ENCODE results near the gene PRIM1.
"Not testable (repeated sequence)": the region's sequence is repeated elsewhere in the genome, so short reads cannot be mapped to it uniquely, and the experiment has no call there.

PRIM1 gene

DNA sequence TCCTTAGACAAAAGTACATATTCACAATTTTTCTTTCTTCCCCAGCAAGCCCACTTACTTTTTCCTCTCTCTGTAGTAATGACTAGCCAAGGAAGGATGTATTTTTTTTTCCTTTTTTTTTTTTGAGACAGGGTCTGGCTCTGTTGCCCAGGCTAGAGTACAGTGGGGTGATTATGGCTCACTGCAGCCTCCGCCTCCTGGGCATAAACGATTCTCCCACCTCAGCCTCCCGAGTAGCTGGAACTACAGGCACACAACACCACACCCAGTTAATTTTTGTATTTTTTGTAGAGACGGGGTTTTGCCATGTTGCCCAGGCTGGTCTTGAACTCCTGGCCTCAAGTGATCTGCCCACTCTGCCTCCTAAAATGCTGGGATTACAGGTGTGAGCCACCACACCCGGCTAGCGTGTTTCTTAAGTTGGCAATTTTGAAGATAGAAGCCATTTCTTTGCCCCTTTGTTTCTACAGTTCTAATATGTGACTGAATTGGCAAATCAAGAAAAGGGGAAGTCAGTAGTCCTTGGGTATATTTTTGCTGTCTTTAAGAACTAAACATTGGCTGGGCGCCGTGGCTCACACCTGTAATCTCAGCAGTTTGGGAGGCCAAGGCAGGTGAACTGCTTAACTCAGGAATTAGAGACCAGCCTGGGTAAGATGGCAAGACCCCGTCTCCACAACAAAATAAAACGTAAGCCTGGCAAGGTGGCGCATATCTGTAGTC is 23.8 kb downstream of the PRIM1 start:
- H3K27me3 ChIP-seq (ENCODE audit: control insufficient read depth, insufficient read depth, low read length, poor library complexity, severe bottlenecking): no peaks in the 10 kb centered on the region
- H3K4me1 ChIP-seq (ENCODE audit: control insufficient read depth, insufficient read depth, low read length): peaks cover 2% of the 10 kb centered on the region
- H3K4me3 ChIP-seq (ENCODE audit: insufficient read depth, low read depth, low read length): no peak overlapping the region
- H3K36me3 ChIP-seq (ENCODE audit: control insufficient read depth, insufficient read depth, low read length): peaks cover 24% of the 10 kb centered on the region
- H3K9me3 ChIP-seq (ENCODE audit: control insufficient read depth, low read length): no peaks in the 10 kb centered on the region
- H3K27ac ChIP-seq (ENCODE audit: insufficient read depth, low read depth, low read length, poor library complexity, severe bottlenecking): no peak overlapping the region
- 96 to 97% methylated on average over 11 of the region's 11 CpGs for WGBS, 2 experiments

DNA sequence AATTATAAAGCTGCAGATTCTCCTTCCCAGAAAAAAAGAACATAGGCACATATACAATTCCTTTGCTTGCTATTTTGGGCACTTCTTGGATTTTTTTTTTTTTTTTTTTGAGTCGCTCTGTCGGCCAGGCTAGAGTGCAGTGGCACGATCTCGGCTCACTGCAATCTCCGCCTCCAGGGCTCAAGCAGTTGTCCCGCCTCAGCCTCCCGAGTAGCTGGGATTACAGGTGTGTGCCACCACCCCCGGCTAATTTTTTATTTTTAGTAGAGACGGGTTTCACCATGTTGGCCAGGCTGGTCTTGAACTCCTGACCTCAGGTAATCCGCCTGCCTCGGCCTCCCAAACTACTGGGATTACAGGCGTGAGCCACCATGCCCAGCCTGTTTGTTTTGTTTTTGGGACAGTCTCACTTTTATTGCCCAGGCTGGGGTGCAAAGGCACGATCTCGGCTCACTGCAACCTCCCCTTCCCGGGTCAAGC is 25.9 kb downstream of the PRIM1 start:
- WGBS, 2 experiments: 93 to 94% methylated on average over 15 of the region's 15 CpGs
- H3K9me3 ChIP-seq (ENCODE audit: control insufficient read depth, low read length); H3K27me3 ChIP-seq (ENCODE audit: control insufficient read depth, insufficient read depth, low read length, poor library complexity, severe bottlenecking): not testable (repeated sequence)
- H3K36me3 ChIP-seq (ENCODE audit: control insufficient read depth, insufficient read depth, low read length): peaks cover 18% of the 10 kb centered on the region
- H3K4me1 ChIP-seq (ENCODE audit: control insufficient read depth, insufficient read depth, low read length): peaks cover 16% of the 10 kb centered on the region
- peak overlapping the region; percentile 96 for H3K27ac ChIP-seq (ENCODE audit: insufficient read depth, low read depth, low read length, poor library complexity, severe bottlenecking)
- peak overlapping the region; percentile 97 for H3K4me3 ChIP-seq (ENCODE audit: insufficient read depth, low read depth, low read length)

DNA sequence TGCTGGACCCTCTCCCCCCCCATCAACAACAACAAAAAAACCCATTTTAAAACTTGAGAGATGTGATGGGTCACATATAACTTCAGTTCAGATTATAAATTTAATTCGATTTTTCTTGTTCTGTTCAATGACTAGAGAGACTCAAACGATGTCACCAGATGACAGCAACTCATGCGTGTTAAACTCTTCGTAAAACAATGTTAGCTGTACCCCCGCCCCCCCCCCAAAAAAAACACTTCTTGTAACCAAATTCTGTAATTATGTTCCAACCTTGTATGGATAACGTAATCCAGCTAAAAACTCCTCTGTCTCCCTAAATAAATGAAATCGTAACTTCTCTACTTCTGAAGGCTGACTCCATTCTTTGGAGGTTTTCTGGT is 26.4 kb downstream of the PRIM1 start:
- 56 to 59% methylated on average over 7 of the region's 7 CpGs for WGBS, 2 experiments
- H3K27ac ChIP-seq (ENCODE audit: insufficient read depth, low read depth, low read length, poor library complexity, severe bottlenecking): peak overlapping the region; percentile 96
- no peaks in the 10 kb centered on the region for H3K9me3 ChIP-seq (ENCODE audit: control insufficient read depth, low read length)
- no peaks in the 10 kb centered on the region for H3K27me3 ChIP-seq (ENCODE audit: control insufficient read depth, insufficient read depth, low read length, poor library complexity, severe bottlenecking)
- H3K4me3 ChIP-seq (ENCODE audit: insufficient read depth, low read depth, low read length): peak overlapping the region; percentile 97
- H3K36me3 ChIP-seq (ENCODE audit: control insufficient read depth, insufficient read depth, low read length): peaks cover 17% of the 10 kb centered on the region
- peaks cover 21% of the 10 kb centered on the region for H3K4me1 ChIP-seq (ENCODE audit: control insufficient read depth, insufficient read depth, low read length)

DNA sequence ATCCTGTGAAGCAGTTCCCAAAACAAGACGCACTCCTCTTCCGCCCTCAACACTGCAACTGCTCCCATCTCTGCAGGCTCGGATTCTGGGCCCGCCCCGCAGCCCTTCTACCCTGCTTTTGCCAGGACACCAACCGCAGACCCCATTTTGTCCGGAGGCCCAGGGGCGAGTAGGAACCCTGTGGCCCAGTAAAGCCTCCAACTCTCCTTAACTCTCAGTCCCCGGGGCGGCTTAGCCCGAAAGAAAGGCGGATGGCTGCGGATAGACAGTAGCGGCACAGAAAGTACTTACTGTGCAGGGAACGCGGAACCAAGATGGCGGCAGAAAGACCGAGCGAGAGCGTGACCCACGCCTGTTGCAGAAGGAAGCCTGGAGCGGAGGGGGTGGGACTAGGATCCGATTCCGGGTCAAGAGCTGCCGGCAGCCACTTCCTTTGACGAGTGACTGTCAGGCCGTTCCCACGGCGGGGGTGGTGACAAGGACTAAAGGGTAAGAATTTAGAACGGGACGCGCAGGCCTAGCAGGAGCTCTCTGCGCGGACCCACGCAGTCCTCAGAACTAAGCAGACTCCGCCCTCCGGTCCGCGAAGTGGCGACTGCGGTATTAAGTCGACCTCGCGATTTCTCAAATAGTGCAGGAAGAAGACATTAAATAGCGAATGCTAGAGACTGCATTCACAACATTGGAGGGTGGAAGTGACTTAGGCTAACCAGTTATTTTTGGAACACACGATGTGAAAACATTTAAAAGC is 27.0 kb downstream of the PRIM1 start, which contains the start of gene NACA:
NACA (minus strand) TSS at position 328 of the 751 bp plus-strand sequence. CDS start 778 bp downstream, outside the sequence.
- Histone ChIP-seq H3K9me3 (ENCODE audit: control insufficient read depth, low read length) (no peaks in the 10 kb centered on the region), H3K27me3 (ENCODE audit: control insufficient read depth, insufficient read depth, low read length, poor library complexity, severe bottlenecking) (no peaks in the 10 kb centered on the region), H3K27ac (ENCODE audit: insufficient read depth, low read depth, low read length, poor library complexity, severe bottlenecking) (peak within 1 kb of the TSS; percentile 96), H3K4me3 (ENCODE audit: insufficient read depth, low read depth, low read length) (peak within 1 kb of the TSS; percentile 97), H3K4me1 (ENCODE audit: control insufficient read depth, insufficient read depth, low read length) (peaks cover 24% of the 10 kb centered on the region), H3K36me3 (ENCODE audit: control insufficient read depth, insufficient read depth, low read length) (peaks cover 19% of the 10 kb centered on the region)
- WGBS, 2 experiments: 1% methylated on average over 45 to 46 of the region's 46 CpGs

DNA sequence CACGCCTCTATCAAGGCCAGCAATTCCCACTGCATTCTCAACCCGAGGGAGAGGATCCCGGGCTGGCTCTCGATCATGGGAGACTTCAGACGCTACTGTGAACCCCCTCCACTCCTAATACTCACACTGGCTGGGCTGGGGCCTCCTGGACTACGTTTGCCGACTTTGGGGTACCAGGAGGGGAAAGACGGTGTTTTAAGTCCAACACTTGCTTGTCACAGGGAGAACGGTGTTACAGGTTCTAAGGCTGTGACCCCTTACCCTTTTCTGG is 27.5 kb downstream of the PRIM1 start:
- 1% methylated on average over 8 to 9 of the region's 9 CpGs for WGBS, 2 experiments
- H3K27me3 ChIP-seq (ENCODE audit: control insufficient read depth, insufficient read depth, low read length, poor library complexity, severe bottlenecking): no peaks in the 10 kb centered on the region
- H3K4me1 ChIP-seq (ENCODE audit: control insufficient read depth, insufficient read depth, low read length): peaks cover 24% of the 10 kb centered on the region
- H3K27ac ChIP-seq (ENCODE audit: insufficient read depth, low read depth, low read length, poor library complexity, severe bottlenecking): peak overlapping the region; percentile 96
- H3K36me3 ChIP-seq (ENCODE audit: control insufficient read depth, insufficient read depth, low read length): peaks cover 19% of the 10 kb centered on the region
- no peaks in the 10 kb centered on the region for H3K9me3 ChIP-seq (ENCODE audit: control insufficient read depth, low read length)
- H3K4me3 ChIP-seq (ENCODE audit: insufficient read depth, low read depth, low read length): peak overlapping the region; percentile 97

DNA sequence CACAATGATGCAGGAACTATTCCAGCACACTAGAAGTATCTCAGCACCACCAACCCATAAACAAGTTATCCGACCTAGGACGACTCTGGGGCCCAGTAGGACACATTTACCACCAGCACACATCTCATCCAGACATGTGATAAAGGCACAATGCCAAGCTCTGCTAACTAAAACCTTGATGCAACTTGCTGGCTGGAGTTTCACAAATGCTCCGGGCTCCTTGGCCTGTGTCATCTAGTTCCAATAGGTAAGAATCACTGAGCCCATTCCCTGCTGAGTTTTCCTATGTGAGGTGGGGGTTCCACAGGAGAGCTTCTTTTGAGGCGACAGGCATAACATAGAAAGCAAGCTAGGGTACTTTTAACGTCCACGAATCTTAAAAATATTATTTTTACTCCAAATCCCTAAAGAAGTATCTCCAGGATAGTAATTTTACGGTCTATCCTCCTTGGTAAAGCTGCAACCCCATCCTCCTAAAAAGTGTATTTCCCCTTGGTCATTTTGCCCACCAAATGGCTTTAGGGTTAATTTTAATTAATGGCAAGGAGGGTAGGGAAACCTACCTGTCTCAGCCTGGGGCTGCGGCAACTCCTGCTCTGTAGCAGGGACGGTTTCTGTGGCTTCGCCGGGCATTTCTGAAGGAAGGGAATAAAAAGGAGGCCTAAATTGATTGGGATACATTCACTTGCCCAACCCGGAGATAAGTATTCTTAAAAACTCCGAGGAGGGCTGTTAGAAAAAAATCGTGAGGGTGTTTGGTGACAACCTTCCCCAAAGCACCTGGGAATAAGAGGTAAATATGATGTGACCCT is 28.0 kb downstream of the PRIM1 start:
- H3K4me3 ChIP-seq (ENCODE audit: insufficient read depth, low read depth, low read length): peak overlapping the region; percentile 97
- H3K36me3 ChIP-seq (ENCODE audit: control insufficient read depth, insufficient read depth, low read length): peaks cover 18% of the 10 kb centered on the region
- H3K9me3 ChIP-seq (ENCODE audit: control insufficient read depth, low read length): no peaks in the 10 kb centered on the region
- no peaks in the 10 kb centered on the region for H3K27me3 ChIP-seq (ENCODE audit: control insufficient read depth, insufficient read depth, low read length, poor library complexity, severe bottlenecking)
- 3% methylated on average over 14 of the region's 14 CpGs for WGBS, 2 experiments
- H3K27ac ChIP-seq (ENCODE audit: insufficient read depth, low read depth, low read length, poor library complexity, severe bottlenecking): no peak overlapping the region
- H3K4me1 ChIP-seq (ENCODE audit: control insufficient read depth, insufficient read depth, low read length): peaks cover 27% of the 10 kb centered on the region

DNA sequence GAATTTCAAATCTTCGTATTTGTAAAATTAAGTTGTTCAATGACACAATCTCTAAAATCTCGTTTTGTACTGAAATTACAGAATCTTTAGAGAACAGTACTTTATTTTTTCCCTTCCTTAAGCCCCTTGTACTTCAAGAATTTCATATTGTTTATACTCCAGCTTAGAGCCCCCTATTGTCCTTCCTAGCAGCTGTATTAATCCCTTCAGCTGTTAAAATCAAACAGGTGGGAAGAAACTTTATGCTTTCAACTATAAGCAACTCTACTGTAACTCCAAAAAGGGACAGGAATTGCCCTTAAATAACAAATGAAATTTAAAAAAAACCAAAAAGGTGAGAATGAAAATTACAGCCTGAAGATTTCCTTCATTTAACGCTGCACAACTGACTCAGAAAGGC is 28.8 kb downstream of the PRIM1 start:
- Histone ChIP-seq H3K36me3 (ENCODE audit: control insufficient read depth, insufficient read depth, low read length) (peaks cover 13% of the 10 kb centered on the region), H3K4me1 (ENCODE audit: control insufficient read depth, insufficient read depth, low read length) (peaks cover 34% of the 10 kb centered on the region), H3K4me3 (ENCODE audit: insufficient read depth, low read depth, low read length) (peak overlapping the region; percentile 97), H3K27ac (ENCODE audit: insufficient read depth, low read depth, low read length, poor library complexity, severe bottlenecking) (no peak overlapping the region), H3K27me3 (ENCODE audit: control insufficient read depth, insufficient read depth, low read length, poor library complexity, severe bottlenecking) (no peaks in the 10 kb centered on the region), H3K9me3 (ENCODE audit: control insufficient read depth, low read length) (no peaks in the 10 kb centered on the region)
- WGBS, 2 experiments: 71 to 79% methylated on average over 3 of the region's 3 CpGs

DNA sequence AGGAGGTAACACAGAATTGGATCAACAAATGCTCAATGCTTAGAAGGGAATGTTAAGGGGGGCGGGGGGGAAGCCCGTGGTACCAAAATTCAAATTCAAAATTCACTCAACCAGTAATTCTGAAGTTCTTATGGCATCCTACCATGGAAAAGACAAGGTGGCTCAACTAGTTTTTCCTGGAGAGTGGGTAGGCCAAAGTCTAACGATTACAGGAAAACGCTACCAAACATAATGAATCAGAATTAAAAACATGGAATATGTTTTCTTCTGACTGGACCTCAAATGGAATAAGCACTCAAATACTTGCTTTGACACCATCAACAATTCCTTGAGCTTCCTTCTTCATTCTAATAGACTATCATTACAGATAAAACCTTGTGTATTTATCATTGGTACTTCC is 29.3 kb downstream of the PRIM1 start:
- H3K36me3 ChIP-seq (ENCODE audit: control insufficient read depth, insufficient read depth, low read length): peaks cover 13% of the 10 kb centered on the region

DNA sequence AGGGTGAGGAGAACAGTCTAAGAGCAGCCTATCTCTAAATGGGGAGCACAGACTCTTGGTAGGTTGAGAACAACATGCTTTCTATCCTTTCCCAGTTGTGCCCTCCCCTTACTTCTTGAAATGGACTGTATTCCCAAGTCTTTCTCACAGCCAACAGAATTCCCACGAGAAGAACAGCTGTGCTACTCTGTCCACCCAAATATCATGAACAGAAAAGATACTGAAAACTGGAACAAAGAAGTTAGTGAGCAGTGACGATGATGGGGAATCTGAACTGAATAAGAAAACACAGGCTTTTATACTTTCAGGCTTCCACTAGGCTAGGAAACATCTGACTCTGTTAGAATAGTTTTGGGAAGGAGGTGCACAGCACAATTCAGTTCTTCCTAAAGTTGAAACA is 30.4 kb downstream of the PRIM1 start:
- H3K36me3 ChIP-seq (ENCODE audit: control insufficient read depth, insufficient read depth, low read length): peaks cover 7% of the 10 kb centered on the region
- H3K4me1 ChIP-seq (ENCODE audit: control insufficient read depth, insufficient read depth, low read length): peaks cover 41% of the 10 kb centered on the region
- H3K27me3 ChIP-seq (ENCODE audit: control insufficient read depth, insufficient read depth, low read length, poor library complexity, severe bottlenecking): no peaks in the 10 kb centered on the region
- H3K27ac ChIP-seq (ENCODE audit: insufficient read depth, low read depth, low read length, poor library complexity, severe bottlenecking): no peak overlapping the region
- 83 to 90% methylated on average over 2 of the region's 2 CpGs for WGBS, 2 experiments
- H3K4me3 ChIP-seq (ENCODE audit: insufficient read depth, low read depth, low read length): no peak overlapping the region
- no peaks in the 10 kb centered on the region for H3K9me3 ChIP-seq (ENCODE audit: control insufficient read depth, low read length)

More for the DNA sequence above, 29.3 kb downstream of the PRIM1 start:
- H3K4me3 ChIP-seq (ENCODE audit: insufficient read depth, low read depth, low read length): peak overlapping the region; percentile 97
- H3K27ac ChIP-seq (ENCODE audit: insufficient read depth, low read depth, low read length, poor library complexity, severe bottlenecking): no peak overlapping the region
- WGBS, 2 experiments: 60 to 81% methylated on average over 1 to 4 of the region's 4 CpGs
- H3K9me3 ChIP-seq (ENCODE audit: control insufficient read depth, low read length): no peaks in the 10 kb centered on the region
- H3K27me3 ChIP-seq (ENCODE audit: control insufficient read depth, insufficient read depth, low read length, poor library complexity, severe bottlenecking): no peaks in the 10 kb centered on the region
- peaks cover 37% of the 10 kb centered on the region for H3K4me1 ChIP-seq (ENCODE audit: control insufficient read depth, insufficient read depth, low read length)

DNA sequence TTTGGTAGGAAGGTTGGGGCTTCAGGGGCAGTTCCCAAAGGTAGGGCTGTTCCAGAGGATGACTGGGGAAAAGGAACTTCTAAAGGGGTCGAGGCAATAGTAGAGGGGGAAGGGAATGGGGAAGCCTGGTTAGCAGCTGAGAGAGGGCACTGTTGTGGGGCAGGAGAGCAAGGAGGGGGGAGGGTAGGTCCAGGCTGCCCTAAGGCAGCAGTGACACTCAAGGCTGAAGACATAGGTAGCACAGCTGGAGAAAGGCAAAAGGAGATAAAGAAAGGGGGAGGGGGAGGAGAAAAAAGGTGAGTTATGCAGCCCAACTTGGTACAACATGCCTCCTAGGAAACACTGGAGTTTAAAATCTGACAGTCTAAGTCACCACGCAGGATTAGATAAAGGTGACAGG is 30.9 kb downstream of the PRIM1 start:
- H3K36me3 ChIP-seq (ENCODE audit: control insufficient read depth, insufficient read depth, low read length): peaks cover 7% of the 10 kb centered on the region
- peaks cover 43% of the 10 kb centered on the region for H3K4me1 ChIP-seq (ENCODE audit: control insufficient read depth, insufficient read depth, low read length)
- no peaks in the 10 kb centered on the region for H3K9me3 ChIP-seq (ENCODE audit: control insufficient read depth, low read length)
- H3K27ac ChIP-seq (ENCODE audit: insufficient read depth, low read depth, low read length, poor library complexity, severe bottlenecking): no peak overlapping the region
- WGBS, 2 experiments: 84% methylated on average over 2 of the region's 2 CpGs
- no peaks in the 10 kb centered on the region for H3K27me3 ChIP-seq (ENCODE audit: control insufficient read depth, insufficient read depth, low read length, poor library complexity, severe bottlenecking)
- no peak overlapping the region for H3K4me3 ChIP-seq (ENCODE audit: insufficient read depth, low read depth, low read length)
